ENCODE data around the gene FSHR.

FSHR gene

DNA sequence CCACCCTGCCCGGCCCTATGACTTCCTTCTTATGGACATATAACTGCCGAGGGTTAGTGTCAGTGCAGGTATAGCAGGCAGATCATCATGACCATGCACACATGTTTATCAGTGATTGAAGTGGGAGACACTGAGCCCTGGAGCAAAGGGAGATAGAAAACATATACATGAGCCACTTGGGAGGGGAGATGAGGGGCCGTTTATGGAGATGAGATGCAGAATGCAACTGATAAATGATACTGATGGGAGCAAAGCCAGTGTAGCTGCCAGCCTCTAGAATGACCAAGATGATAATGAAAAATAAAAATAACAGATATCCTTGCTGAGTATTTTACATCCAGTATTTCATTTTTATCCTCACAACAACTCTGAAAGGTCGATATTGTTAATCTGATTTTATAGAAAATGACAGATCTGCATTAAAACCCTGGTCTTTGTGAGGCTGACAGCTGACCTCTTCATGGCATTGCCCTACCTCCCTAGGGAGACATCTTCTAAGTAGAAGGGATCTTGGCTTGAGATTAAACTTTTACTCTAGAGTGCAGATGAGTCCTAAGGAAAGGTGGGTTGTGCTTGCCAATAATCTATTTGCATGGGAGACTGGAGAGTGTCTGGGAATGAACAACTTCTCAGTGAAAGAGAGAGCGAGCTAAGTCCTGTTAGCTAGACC lies 220.4 kb downstream of the FSHR start:
- Mint-ChIP-seq H3K36me3 (ENCODE audit: insufficient read depth) (no peaks in the 10 kb centered on the region), H3K4me3 (no peak overlapping the region), H3K4me1 (ENCODE audit: low read depth in 2 of 2) (no peaks in the 10 kb centered on the region), H3K9me3 (peaks cover 3 to 5% of the 10 kb centered on the region in 2 donors), H3K27ac (no peak overlapping the region), H3K27me3 (peaks cover 0 to 5% of the 10 kb centered on the region in 2 donors)
- DNase-seq (no peak), ATAC-seq (replicated peaks) (no peak)

DNA sequence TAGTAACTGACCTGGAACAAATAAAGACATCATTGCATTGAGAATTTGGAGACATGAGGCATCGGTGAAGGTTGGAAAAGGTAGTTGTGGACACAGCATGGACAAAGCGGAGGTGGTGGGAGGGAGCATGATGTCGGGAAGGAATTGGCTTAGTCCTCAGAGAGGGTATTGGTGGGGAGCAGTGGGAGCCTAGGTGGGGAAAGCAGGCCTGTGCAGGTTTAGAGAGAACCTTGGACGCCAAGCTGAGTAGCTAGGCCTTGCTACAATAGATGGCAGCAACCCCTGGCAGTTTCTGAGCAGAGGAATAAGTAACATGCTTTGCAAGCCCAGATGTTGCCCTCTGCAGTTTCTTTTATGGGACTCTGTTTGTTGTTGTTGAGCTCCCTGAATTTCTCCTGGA lies 221.6 kb downstream of the FSHR start:
- ATAC-seq (replicated peaks): no peak
- peaks cover 5 to 7% of the 10 kb centered on the region in 2 donors for H3K9me3 Mint-ChIP-seq
- H3K36me3 Mint-ChIP-seq (ENCODE audit: insufficient read depth): no peaks in the 10 kb centered on the region
- H3K27ac Mint-ChIP-seq: no peak overlapping the region
- no peak overlapping the region for H3K4me3 Mint-ChIP-seq
- no peaks in the 10 kb centered on the region for H3K4me1 Mint-ChIP-seq (ENCODE audit: low read depth in 2 of 2)
- DNase-seq: no peak
- H3K27me3 Mint-ChIP-seq: no peaks in the 10 kb centered on the region

DNA sequence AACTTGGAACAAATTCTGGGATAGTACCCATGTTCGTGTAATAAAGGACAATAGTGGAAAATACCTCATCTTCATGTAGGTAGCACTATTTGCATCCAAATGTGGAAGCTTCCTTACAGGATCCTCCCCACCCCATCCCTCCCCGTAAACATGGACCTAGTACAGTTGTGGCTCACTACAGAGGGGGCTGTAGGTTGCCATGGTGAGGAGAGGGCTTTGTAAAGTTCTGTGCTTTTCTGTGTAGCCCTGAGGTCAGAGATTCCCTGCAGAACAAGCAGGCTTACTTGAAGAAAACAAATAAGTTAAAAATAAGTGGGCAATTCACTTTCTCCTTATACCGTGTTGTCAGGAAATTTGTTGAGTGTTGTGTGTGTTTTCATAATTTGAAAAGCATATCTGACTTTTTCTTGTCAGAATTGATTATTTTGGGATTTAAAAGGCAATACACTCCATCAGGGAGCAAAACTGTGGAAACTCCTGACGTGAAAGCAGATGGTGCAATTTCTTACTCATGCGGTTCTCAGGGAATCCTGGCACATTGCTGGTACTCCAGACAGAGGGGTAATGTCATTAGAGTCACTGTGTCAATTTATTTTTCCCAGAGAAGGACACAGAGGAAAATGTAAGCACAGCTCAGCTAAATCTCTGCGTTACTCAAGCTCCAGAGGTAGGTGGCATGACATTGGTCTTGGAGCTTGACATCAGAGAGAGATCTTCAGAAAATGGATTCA lies 224.6 kb downstream of the FSHR start:
- ATAC-seq (replicated peaks) (no peak), DNase-seq (no peak)
- H3K36me3 Mint-ChIP-seq (ENCODE audit: insufficient read depth): no peaks in the 10 kb centered on the region
- H3K27ac Mint-ChIP-seq: no peak overlapping the region
- peaks cover 5 to 7% of the 10 kb centered on the region in 2 donors for H3K9me3 Mint-ChIP-seq
- H3K4me3 Mint-ChIP-seq: no peak overlapping the region
- H3K4me1 Mint-ChIP-seq (ENCODE audit: low read depth in 2 of 2): no peaks in the 10 kb centered on the region
- H3K27me3 Mint-ChIP-seq: no peaks in the 10 kb centered on the region

DNA sequence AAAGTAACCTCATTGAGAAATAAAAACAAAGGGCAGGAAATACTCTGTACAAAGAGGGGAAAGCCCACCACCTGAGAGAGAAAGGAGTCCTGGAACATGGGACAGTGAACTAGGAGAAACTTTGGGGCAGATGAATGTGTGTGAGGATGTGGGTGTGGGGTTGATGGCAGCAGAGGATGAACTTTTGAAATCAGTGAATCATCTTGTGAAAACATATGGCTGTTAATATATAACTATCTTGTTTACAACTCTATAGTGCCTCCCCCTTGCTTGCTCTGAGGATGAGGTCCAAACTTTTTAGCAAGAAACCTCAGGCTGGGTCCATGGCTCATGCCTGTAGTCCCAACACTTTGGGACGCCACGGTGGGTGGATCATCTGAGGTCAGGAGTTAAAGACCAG lies 227.0 kb downstream of the FSHR start:
- no peak overlapping the region for H3K4me3 Mint-ChIP-seq
- peaks cover 7% of the 10 kb centered on the region in 2 donors for H3K9me3 Mint-ChIP-seq
- no peaks in the 10 kb centered on the region for H3K36me3 Mint-ChIP-seq (ENCODE audit: insufficient read depth)
- H3K4me1 Mint-ChIP-seq (ENCODE audit: low read depth in 2 of 2): no peaks in the 10 kb centered on the region
- no peak for ATAC-seq (replicated peaks)
- H3K27ac Mint-ChIP-seq: no peak overlapping the region
- DNase-seq: no peak
- H3K27me3 Mint-ChIP-seq: no peaks in the 10 kb centered on the region

GRCh38 chr2:48915884-48916283 lies 238.4 kb downstream of the FSHR start:
- no peak overlapping the region for H3K4me3 Mint-ChIP-seq
- H3K4me1 Mint-ChIP-seq (ENCODE audit: low read depth in 2 of 2): no peaks in the 10 kb centered on the region
- ATAC-seq (replicated peaks) (no peak), DNase-seq (no peak)
- no peaks in the 10 kb centered on the region for H3K36me3 Mint-ChIP-seq (ENCODE audit: insufficient read depth)
- peaks cover 10 to 14% of the 10 kb centered on the region in 2 donors for H3K9me3 Mint-ChIP-seq
- H3K27me3 Mint-ChIP-seq: no peaks in the 10 kb centered on the region
- H3K27ac Mint-ChIP-seq: no peak overlapping the region

GRCh38 chr2:48915227-48915626 lies 239.1 kb downstream of the FSHR start:
- no peaks in the 10 kb centered on the region for H3K27me3 Mint-ChIP-seq
- ATAC-seq (replicated peaks): no peak
- DNase-seq: no peak
- H3K9me3 Mint-ChIP-seq: peaks cover 8 to 11% of the 10 kb centered on the region in 2 donors
- no peaks in the 10 kb centered on the region for H3K36me3 Mint-ChIP-seq (ENCODE audit: insufficient read depth)
- H3K4me1 Mint-ChIP-seq (ENCODE audit: low read depth in 2 of 2): no peaks in the 10 kb centered on the region
- no peak overlapping the region for H3K4me3 Mint-ChIP-seq
- H3K27ac Mint-ChIP-seq: no peak overlapping the region

- ATAC-seq (replicated peaks): no peak
- Mint-ChIP-seq H3K4me1 (ENCODE audit: low read depth in 2 of 2) (no peaks in the 10 kb centered on the region), H3K27me3 (no peaks in the 10 kb centered on the region), H3K27ac (no peak overlapping the region), H3K36me3 (ENCODE audit: insufficient read depth) (no peaks in the 10 kb centered on the region), H3K4me3 (no peak overlapping the region), H3K9me3 (peaks cover 4 to 5% of the 10 kb centered on the region in 2 donors)
- no peak for DNase-seq
These were observed 239.7 kb downstream of the FSHR start for GRCh38 chr2:48914477-48915089.

Measured in effector memory CD8-positive, alpha-beta T cell (primary cell).